Measurements from ENCODE around the gene ERICH3.

GRCh38 chr1:74570797-74571492, 102.6 kb downstream of the ERICH3 start:
- TF ChIP-seq CTCF (IDR thresholded peaks at IDR 0.05), result no peak
- no peak for TF ChIP-seq POLR2AphosphoS5 (IDR thresholded peaks at IDR 0.05)
- no peak for TF ChIP-seq POLR2A (IDR thresholded peaks at IDR 0.05; ENCODE audit: low read depth)
- TF ChIP-seq EP300 (IDR thresholded peaks at IDR 0.05), result no peak

All from esophagus muscularis mucosa (tissue), 4 donors.